Glomerular visceral epithelial cell (primary cell): ENCODE data around the gene TSPAN31.

Experiments
- DNase-seq: peaks from one replicate; pipeline ENCODE4 v3.0.0-alpha.2; 2016; ENCODE audit errors: extremely low spot score

The TSPAN31 gene

DNA sequence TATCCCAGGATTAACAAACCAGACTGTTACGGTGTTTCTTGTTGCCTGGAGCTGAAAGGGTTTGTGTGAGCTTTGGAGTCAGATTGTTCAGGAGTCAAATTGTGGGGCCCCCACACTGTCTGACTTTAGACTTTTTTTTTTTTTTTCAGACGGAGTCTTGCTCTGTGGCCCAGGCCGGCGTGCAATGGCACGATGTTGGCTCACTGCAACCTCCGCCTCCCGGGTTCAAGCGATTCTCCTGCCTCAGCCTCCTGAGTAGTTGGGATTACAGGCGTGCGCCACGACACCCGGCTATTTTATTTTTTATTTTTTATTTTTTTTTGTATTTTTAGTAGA lies 38.6 kb downstream of the TSPAN31 start:
- DNase-seq: no peak

DNA sequence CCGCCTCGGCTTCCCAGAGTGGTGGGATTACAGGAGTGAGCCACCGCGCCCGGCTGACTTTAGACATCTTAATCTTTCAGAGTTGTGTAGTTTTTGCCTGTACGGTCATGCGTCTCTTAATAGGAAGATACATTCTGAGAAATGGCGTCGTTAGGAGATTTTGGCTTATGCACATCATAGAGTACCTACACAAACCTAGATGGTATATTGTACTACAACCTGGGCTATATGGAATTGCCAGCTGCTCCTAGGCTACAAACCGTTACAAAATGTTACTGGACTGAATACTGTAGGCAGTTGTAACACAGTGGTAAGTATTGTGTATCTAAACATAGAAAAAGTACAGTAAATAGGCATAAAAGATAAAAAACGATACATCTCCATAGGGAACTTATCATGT lies 39.0 kb downstream of the TSPAN31 start:
- no peak for DNase-seq

GRCh38 chr12:57793920-57794319 lies 49.1 kb downstream of the TSPAN31 start:
- no peak for DNase-seq

- DNase-seq: no peak
Measured at GRCh38 chr12:57795354-57795753, 50.5 kb downstream of the TSPAN31 start.

DNA sequence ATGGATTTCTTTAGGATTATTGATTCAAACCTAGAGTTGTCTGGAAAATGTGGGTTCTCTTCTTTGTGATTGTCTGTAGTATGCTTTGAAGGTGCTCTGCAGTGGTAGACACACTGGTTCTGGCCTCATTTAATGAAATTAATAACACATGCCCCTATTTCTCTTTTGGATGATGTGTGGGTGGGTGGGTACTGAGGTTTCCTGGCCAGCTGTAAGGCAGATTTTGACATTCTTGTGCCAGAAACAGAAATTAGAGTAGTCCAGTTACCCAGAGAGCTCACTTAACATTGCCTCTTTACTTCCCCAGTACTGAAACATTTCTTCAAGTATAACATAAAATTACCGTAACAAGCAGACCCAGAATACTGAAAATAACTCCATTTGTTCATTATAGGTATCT lies 52.2 kb downstream of the TSPAN31 start:
- no peak for DNase-seq

DNA sequence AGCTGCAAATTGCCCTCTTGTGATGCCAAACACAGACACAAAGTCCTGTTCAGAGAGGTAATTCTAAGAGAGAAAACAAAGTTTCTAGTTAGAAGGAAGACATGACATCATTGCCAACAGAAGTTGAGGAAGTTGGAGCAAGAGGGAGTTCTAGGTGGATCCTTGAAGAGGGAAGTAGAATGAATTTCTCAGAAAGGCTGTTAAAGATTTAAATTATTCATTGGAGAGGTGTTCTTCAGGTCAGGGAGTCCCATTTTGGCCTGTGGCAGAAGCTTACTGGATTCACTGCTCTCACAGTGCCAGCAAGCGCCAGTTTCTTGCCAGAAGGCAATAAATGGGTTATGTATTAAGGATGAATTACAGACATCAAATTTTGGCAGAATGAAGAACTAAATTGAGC lies 53.1 kb downstream of the TSPAN31 start:
- DNase-seq: no peak
